PFSK-1 (cell line): Measurements from ENCODE around the gene GRIK3.

ENCODE experiments used
- FOXP2 ChIP-seq: optimal IDR thresholded peaks from 2 replicates; pipeline ENCODE3; 2011; ENCODE audit warnings: borderline replicate concordance, control low read depth, inconsistent platforms; ENCODE audit not compliant: insufficient read depth; ENCODE audit errors: extremely low read length, extremely low read depth
- POLR2AphosphoS5 ChIP-seq: IDR thresholded peaks from 2 replicates; pipeline ENCODE4 v1.6.1; 2012; ENCODE audit warnings: low read depth, mild to moderate bottlenecking, control low read depth, low read length, moderate library complexity
- REST ChIP-seq, 2 experiments: IDR thresholded peaks; 2 replicates each; pipeline versions ENCODE4 v1.6.1 to v1.8.0; 2011 to 2012; ENCODE audit warnings: low read depth in 2 of 2, low read length in 2 of 2, control low read depth in 1 of 2, inconsistent platforms in 1 of 2, mild to moderate bottlenecking in 1 of 2, moderate library complexity in 1 of 2; ENCODE audit not compliant: insufficient read depth in 1 of 2
- SIN3A ChIP-seq: IDR thresholded peaks from 2 replicates; pipeline ENCODE4 v1.6.1; 2012; ENCODE audit warnings: mild to moderate bottlenecking, low read length, moderate library complexity, borderline replicate concordance; ENCODE audit not compliant: insufficient read depth
- TAF1 ChIP-seq: IDR thresholded peaks from 2 replicates; pipeline ENCODE4 v1.6.1; 2012; ENCODE audit warnings: low read length, control low read depth, borderline replicate concordance; ENCODE audit not compliant: insufficient read depth

Gene GRIK3

GRCh38 chr1:37036667-37037053, 2.3 kb upstream of the GRIK3 start:
- no peak for TF ChIP-seq TAF1
- TF ChIP-seq REST (IDR thresholded peaks at IDR 0.05; ENCODE audit: insufficient read depth in 1 of 2, low read depth in 2 of 2, low read length in 2 of 2): no peak
- TF ChIP-seq POLR2AphosphoS5: no peak

- TF ChIP-seq SIN3A (no peak), TAF1 (no peak)
These were observed 1.7 kb upstream of the GRIK3 start for GRCh38 chr1:37035796-37036666.

GRCh38 chr1:37035014-37035691, 838 bp upstream of the GRIK3 start:
- no peak for TF ChIP-seq FOXP2
- TF ChIP-seq REST (IDR thresholded peaks at IDR 0.05; ENCODE audit: insufficient read depth in 1 of 2, low read depth in 2 of 2, low read length in 2 of 2): no peak
- TF ChIP-seq SIN3A: no peak
- no peak for TF ChIP-seq POLR2AphosphoS5
- TF ChIP-seq TAF1: no peak

- TF ChIP-seq TAF1 (no peak), POLR2AphosphoS5 (no peak), REST (IDR thresholded peaks at IDR 0.05; ENCODE audit: insufficient read depth in 1 of 2, low read depth in 2 of 2, low read length in 2 of 2) (no peak)
These were observed 787 bp downstream of the GRIK3 start for GRCh38 chr1:37033355-37034101.

GRCh38 chr1:37032660-37033354, 1.5 kb downstream of the GRIK3 start:
- TF ChIP-seq REST (IDR thresholded peaks at IDR 0.05; ENCODE audit: insufficient read depth in 1 of 2, low read depth in 2 of 2, low read length in 2 of 2): no peak
- TF ChIP-seq POLR2AphosphoS5: no peak
- TF ChIP-seq SIN3A: no peak
- no peak for TF ChIP-seq FOXP2
- no peak for TF ChIP-seq TAF1
